ENCODE data around the gene HK1.
"Not testable (repeated sequence)": the region's sequence is repeated elsewhere in the genome, so short reads cannot be mapped to it uniquely, and the experiment has no call there.

HK1 gene

GRCh38 chr10:69449841-69450240, 171.5 kb downstream of the HK1 start:
- Histone ChIP-seq H3K79me2 (ENCODE audit: low read length) (no peaks in the 10 kb centered on the region), H3K4me3 (ENCODE audit: low read length) (no peak overlapping the region)
- DNase-seq = peak; percentile 21

GRCh38 chr10:69450395-69450794, 172.1 kb downstream of the HK1 start:
- H3K9me3 ChIP-seq (replicated peaks; ENCODE audit: insufficient read depth, low read length); H3K9ac ChIP-seq (ENCODE audit: low read length); H3K27me3 ChIP-seq (replicated peaks; ENCODE audit: insufficient read depth, low read length); H3K4me2 ChIP-seq (ENCODE audit: low read depth, low read length); H2AFZ ChIP-seq (ENCODE audit: low read length); H3K79me2 ChIP-seq (ENCODE audit: low read length); H3F3A ChIP-seq (ENCODE audit: insufficient read depth, low read length); H3K4me3 ChIP-seq (ENCODE audit: low read length); DNase-seq; H4K20me1 ChIP-seq (ENCODE audit: insufficient read depth, low read length); H3K4me1 ChIP-seq (ENCODE audit: low read length); H3K9me2 ChIP-seq (replicated peaks; ENCODE audit: insufficient read depth, low read length); H3K27ac ChIP-seq (ENCODE audit: low read length); H3K36me3 ChIP-seq (replicated peaks; ENCODE audit: insufficient read depth, low read length): not testable (repeated sequence)

More at GRCh38 chr10:69449841-69450240, 171.5 kb downstream of the HK1 start:
- H2AFZ ChIP-seq (ENCODE audit: low read length) = no peak overlapping the region
- H3F3A ChIP-seq (ENCODE audit: insufficient read depth, low read length) = no peaks in the 10 kb centered on the region
- no peak overlapping the region for H3K9ac ChIP-seq (ENCODE audit: low read length)
- no peak overlapping the region for H3K27ac ChIP-seq (ENCODE audit: low read length)
- TF ChIP-seq CTCF (IDR thresholded peaks at IDR 0.05; ENCODE audit: low read length) (peak; percentile 44), EZH2phosphoT487 (IDR thresholded peaks at IDR 0.05; ENCODE audit: low read length) (no peak)
- no peaks in the 10 kb centered on the region for H3K36me3 ChIP-seq (replicated peaks; ENCODE audit: insufficient read depth, low read length)
- no peaks in the 10 kb centered on the region for H3K4me1 ChIP-seq (ENCODE audit: low read length)
- H3K9me3 ChIP-seq (replicated peaks; ENCODE audit: insufficient read depth, low read length) = no peaks in the 10 kb centered on the region
- no peaks in the 10 kb centered on the region for H3K9me2 ChIP-seq (replicated peaks; ENCODE audit: insufficient read depth, low read length)
- no peaks in the 10 kb centered on the region for H4K20me1 ChIP-seq (ENCODE audit: insufficient read depth, low read length)
- no peaks in the 10 kb centered on the region; the same call in 1 of the 2 replicates for H3K27me3 ChIP-seq (replicated peaks; ENCODE audit: insufficient read depth, low read length)
- H3K4me2 ChIP-seq (ENCODE audit: low read depth, low read length) = no peak overlapping the region

GRCh38 chr10:69451209-69451783, 173.0 kb downstream of the HK1 start, which contains the start of gene TSPAN15:
Gene TSPAN15 (plus strand): TSS chr10:69451465. CDS start chr10:69451595, 130 bp downstream.
- H3K4me1 ChIP-seq (ENCODE audit: low read length) = no peaks in the 10 kb centered on the region
- H3K79me2 ChIP-seq (ENCODE audit: low read length) = no peaks in the 10 kb centered on the region
- H3K4me3 ChIP-seq (ENCODE audit: low read length) = peak within 1 kb of the TSS; percentile 55
- H3K9me2 ChIP-seq (replicated peaks; ENCODE audit: insufficient read depth, low read length) = no peaks in the 10 kb centered on the region
- no peaks in the 10 kb centered on the region for H3F3A ChIP-seq (ENCODE audit: insufficient read depth, low read length)
- H3K27ac ChIP-seq (ENCODE audit: low read length) = no peak within 1 kb of the TSS
- no peaks in the 10 kb centered on the region for H4K20me1 ChIP-seq (ENCODE audit: insufficient read depth, low read length)
- H3K9me3 ChIP-seq (replicated peaks; ENCODE audit: insufficient read depth, low read length) = no peaks in the 10 kb centered on the region
- peak within 1 kb of the TSS; percentile 82 for H2AFZ ChIP-seq (ENCODE audit: low read length)
- peak; percentile 62 for DNase-seq
- no peaks in the 10 kb centered on the region for H3K36me3 ChIP-seq (replicated peaks; ENCODE audit: insufficient read depth, low read length)
- no peaks in the 10 kb centered on the region; the same call in 1 of the 2 replicates for H3K27me3 ChIP-seq (replicated peaks; ENCODE audit: insufficient read depth, low read length)
- no peak for TF ChIP-seq EZH2phosphoT487 (IDR thresholded peaks at IDR 0.05; ENCODE audit: low read length)
- TF ChIP-seq EZH2 (optimal IDR thresholded peaks at IDR 0.05; ENCODE audit: low read depth, low read length) = no peak
- no peak for TF ChIP-seq CTCF (IDR thresholded peaks at IDR 0.05; ENCODE audit: low read length)
- H3K4me2 ChIP-seq (ENCODE audit: low read depth, low read length) = peak within 1 kb of the TSS; percentile 86
- no peak within 1 kb of the TSS for H3K9ac ChIP-seq (ENCODE audit: low read length)

Measured in MM.1S (cell line).